Measurements from ENCODE around the gene TRAPPC3.

Gene TRAPPC3

GRCh38 chr1:36126797-36127500, 22.3 kb downstream of the TRAPPC3 start:
- no peak for DNase-seq (ENCODE audit: low read depth in 2 of 2)

DNA sequence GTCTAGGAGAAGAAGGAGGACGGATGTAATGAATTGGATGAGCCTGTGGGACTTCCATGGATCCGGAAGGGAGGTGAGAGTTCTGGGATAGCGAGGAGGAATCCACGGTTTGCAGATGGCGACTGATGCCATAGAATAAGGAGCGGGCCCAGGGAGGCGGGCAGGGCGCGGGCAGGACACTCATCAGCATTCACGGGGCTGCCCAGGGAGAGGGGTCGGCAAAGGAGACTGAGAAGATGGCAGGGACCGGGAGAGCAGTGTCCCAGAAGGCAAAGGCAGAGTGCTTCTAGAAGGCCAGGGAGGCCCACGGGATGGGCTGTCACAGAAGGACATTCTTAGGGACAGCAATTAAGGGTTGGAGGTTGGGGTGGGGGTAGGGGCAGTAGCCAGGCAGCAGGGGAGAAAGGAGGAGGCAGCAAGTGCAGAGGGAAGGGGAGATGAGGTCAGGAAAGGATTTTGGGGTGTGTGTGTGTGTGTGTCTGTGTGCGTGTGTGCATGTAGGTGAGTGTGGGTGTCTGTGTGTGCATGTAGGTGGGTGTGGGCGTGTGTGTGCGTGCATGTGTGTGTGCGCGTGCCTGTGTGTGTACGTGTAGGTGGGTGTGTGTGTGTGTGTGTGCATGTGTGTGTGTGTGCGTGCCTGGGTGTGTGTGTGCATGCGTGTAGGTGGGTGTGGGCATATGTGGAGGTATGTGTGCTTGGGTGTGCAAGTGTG, 23.1 kb downstream of the TRAPPC3 start:
- no peak for DNase-seq (ENCODE audit: low read depth in 2 of 2)

- DNase-seq (ENCODE audit: low read depth in 2 of 2) = no peak
Measured at GRCh38 chr1:36125129-36125991, 23.9 kb downstream of the TRAPPC3 start, which contains the start of gene COL8A2. TSS of gene COL8A2 (minus strand) at chr1:36125222. CDS start at chr1:36100242, 24,980 bp downstream.

DNA sequence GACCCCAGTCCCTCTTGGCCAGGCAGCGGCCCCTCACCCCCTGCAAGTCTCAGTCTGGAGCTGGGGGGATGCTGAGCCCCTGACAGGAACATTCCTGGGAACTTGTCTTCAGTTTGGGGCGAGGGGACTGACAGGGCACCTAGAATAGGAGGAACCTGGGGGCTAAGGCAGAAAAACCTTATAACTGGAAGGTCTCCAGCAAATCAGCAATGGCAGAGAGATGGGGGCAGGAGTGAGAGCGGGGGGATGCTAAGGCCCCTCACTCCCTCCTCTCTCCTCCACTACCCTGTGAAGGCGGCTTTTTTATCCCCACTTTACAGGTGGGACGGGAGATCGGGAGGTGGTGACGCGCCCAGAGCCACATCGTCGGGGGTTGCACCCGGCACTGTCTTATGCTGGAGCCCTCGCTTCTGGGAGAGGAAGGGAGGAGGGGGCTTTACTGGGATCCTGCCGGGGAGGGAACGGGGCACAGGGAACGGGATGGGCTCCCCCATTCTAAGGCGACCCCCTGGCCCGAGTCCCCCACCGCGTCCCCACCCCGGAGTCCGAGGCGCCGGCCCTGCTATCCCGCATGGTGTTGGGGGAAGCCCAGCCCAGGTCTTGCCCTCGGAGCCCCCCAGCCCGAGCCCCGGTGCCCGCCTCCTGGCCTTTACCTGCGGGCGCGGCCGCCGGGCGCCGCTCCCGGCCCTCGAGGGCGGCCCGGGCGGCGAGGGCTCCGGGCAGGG, 24.7 kb downstream of the TRAPPC3 start:
- DNase-seq (ENCODE audit: low read depth in 2 of 2) = no peak

DNA sequence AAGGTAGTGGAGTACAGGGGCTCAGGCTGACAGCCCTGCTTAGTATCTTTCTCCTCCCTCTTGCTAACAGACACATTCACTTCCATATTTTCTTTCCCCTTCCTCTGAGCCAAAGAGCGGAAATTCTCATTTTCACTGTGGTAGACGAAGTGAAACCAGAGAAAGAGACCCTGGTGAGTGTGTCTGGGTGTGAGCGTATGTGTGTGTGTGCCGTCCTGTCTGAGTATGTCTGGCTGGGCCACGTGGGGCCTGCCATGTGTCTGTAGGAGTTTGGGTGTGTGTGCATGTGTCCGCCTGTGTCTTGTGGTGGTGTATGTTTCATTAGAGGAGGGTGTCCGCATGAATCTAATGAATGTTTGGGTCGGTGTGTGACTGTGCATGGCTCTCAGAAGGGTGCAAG, 25.9 kb downstream of the TRAPPC3 start:
- no peak for DNase-seq (ENCODE audit: low read depth in 2 of 2)

- DNase-seq (ENCODE audit: low read depth in 2 of 2) = no peak
Measured at GRCh38 chr1:36122062-36123030, 26.9 kb downstream of the TRAPPC3 start.

- DNase-seq (ENCODE audit: low read depth in 2 of 2) = no peak
Measured at GRCh38 chr1:36119456-36119855, 29.8 kb downstream of the TRAPPC3 start.

DNA sequence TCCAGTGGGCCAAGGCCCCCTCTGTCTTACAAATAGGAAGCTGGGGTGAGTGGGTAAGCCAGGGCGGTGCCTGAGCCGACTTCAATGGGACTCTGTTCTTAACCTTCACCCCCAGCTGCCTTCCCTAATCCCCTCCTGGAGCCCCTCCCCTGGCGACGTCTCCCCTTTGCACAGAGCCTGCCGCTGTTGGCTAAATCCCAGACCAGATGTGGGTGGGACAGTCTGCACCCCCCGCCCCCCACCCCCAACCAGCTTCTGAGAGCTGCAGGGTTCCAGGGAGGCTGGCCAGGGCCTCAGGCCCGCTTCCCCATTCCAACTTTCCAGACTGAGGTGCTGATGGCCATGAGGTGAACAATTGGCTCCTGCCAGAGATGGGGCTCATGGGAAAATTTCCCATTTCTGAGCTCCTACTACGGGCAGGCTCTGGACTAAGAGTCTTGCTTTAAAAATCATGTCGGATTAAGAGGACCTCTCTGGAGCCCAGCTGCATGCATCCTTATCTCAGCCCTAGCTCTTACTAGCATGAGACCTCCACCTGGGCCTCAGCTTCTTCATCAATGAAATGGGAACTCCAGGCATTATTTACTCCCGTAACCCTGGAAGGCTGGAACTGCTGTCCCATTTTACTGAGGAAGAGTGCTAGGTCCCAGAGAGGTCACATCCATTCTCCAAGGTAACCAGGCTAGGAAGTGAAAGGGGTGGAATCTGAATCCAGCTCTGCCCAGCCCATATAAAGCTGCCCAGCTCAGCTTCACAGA, 30.7 kb downstream of the TRAPPC3 start:
- no peak for DNase-seq (ENCODE audit: low read depth in 2 of 2)

DNA sequence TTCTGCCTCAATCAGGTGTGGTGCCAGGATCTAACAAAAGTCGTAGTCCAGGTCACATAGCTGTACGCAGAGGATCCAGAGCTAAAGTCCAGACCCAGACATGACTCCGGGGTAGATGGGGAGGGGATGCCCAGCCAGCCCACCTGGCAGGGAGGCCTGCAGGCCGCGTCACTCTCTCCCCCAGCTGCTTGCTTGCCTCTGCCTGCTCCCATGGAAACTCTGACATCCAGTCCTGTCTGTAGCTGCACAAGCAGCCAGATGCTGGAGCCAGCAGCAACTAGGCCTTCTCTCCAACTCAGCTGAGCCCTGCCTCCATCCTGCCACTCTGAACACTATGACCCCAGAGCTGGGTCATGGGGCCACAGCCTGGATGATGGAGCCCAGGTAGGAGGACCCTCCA, 32.4 kb downstream of the TRAPPC3 start:
- DNase-seq (ENCODE audit: low read depth in 2 of 2) = no peak

DNA sequence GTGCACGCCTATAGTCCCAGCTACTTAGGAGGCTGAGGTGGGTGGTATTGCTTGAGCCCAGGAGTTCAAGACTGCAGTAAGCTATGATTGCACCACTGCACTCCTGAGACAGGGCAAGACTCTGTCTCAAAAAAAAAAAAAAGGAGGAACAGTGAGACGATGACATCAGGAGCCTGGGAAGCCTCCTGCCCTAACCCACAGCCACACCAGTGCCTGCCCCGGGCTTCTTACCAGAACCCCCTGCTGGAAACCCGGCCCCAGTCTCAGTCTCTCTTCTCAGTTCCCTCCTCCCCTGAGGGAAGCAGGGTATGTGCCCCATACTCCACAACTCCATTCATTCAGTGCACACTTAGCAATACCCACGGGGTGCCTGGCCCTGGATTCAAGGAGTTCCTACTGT, 33.4 kb downstream of the TRAPPC3 start:
- DNase-seq (ENCODE audit: low read depth in 2 of 2) = no peak

DNA sequence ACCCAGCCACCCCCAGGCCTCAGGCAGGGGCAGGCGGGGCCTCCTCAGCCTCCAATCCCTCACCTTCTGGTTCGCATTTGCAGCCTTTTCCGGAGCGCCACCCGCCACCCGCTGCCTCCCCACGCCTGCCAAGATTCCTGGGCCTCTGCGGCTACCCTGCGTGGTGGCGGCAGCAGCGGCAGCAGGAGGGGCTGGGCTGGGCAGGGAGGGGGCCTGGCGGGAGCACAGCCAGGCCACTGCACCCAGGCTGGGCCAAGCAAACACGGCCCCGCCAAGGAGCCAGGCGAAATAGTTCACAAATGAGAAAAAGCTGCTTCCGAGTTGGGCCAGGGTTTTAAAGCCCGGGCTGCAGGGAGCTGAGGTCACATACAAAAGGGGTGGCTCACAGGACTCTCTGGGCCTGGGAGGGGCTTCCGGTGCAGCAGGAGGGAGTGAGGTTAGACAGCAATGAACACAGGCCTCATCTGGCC, 34.1 kb downstream of the TRAPPC3 start:
- no peak for DNase-seq (ENCODE audit: low read depth in 2 of 2)

- DNase-seq (ENCODE audit: low read depth in 2 of 2) = no peak
Measured at GRCh38 chr1:36114371-36114770, 34.9 kb downstream of the TRAPPC3 start.

DNA sequence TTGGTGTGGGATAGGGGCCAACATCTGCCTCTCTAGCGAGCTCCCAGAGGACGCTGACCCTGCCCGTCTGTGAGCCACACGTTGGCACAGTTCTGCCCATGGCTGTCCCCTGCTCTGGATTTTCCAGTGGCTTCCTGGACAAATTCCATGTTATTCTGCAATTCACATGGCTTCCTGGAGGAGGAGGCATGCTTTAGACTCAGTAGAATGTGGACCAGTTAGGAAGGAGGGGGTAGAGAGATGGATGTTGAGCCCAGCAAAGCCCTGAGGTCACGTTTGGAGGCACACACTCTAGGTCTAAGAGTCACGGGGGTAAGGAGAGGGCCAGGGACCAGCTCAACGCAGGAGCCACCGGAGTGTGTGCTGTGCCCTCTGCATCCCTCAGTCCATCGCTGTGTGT, 36.5 kb downstream of the TRAPPC3 start:
- no peak for DNase-seq (ENCODE audit: low read depth in 2 of 2)

- no peak for DNase-seq (ENCODE audit: low read depth in 2 of 2)
Measured at GRCh38 chr1:36111151-36111550, 38.1 kb downstream of the TRAPPC3 start.

DNA sequence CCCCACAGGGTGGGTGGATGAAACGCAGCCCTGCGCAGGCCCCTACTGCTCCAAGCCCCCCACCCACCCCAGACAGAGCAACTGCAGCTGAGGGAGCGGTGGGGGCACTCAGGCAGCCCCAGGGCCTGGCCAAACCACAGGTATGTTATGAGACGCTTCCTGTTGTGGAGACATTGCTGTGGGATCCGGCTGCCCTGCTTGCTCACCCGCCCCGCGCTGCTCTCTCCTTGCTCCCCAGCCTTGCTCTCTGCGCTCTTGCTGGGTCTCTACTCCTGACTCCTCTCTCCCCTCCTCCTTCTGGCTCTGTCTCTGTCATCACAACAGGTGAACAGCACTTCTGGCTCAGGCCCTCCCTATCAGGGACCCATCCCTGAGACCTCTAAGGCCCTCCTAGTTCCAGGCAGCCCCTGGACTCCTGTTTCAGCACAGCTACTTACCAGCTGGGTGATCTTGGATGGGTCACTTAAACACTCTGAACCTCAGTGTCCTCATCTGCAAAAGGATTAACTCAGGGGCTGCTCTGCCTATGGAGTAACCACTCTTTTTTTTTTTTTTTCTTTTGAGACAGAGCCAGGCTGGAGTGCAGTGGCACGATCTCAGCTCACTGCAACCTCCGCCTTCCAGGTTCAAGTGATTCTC, 40.1 kb downstream of the TRAPPC3 start:
- DNase-seq (ENCODE audit: low read depth in 2 of 2) = no peak

- no peak for DNase-seq (ENCODE audit: low read depth in 2 of 2)
Measured at GRCh38 chr1:36108314-36108713, 41.0 kb downstream of the TRAPPC3 start.

GRCh38 chr1:36107394-36107793, 41.9 kb downstream of the TRAPPC3 start:
- DNase-seq (ENCODE audit: low read depth in 2 of 2) = no peak

DNA sequence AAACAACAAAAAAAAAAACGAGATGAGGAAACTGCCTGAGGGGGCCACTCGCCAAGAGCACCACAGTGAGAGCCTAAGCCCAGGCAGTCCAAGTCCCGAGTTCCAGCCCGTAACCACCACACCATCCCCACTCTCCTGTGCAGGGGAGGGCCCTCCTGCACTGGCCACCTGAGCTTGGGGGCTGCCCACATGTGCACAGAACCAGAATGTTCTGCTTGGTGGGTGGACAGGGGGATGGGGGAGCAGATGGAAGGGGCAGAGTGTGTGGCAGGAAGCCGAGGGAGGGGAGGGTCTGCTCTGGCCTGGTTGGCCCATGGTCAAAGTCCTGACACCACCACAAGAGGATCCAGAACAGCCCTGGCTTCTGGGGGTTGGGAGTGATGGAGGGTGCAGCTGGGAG, 43.0 kb downstream of the TRAPPC3 start:
- DNase-seq (ENCODE audit: low read depth in 2 of 2) = no peak

- no peak for DNase-seq (ENCODE audit: low read depth in 2 of 2)
Measured at GRCh38 chr1:36101546-36101945, 47.7 kb downstream of the TRAPPC3 start.
